CD8-positive, alpha-beta memory T cell (primary cell): ENCODE data around the gene IFFO2. TPM values are rescaled to one million over a fixed set of nuclear protein-coding genes. Genes with fewer than 3 reads are reported as not detected.

Experiments
- CTCF ChIA-PET: fragments of 350-600 bp; sonication (Branson Sonifier 250); formaldehyde crosslinking; loops from one replicate; lab custom pipeline; 2021; ENCODE audit warnings: antibody characterized with exemption; lab: Charles Lee
- POLR2A ChIA-PET: fragments of 350-600 bp; sonication (Branson Sonifier 250); formaldehyde crosslinking; loops from one replicate; lab custom pipeline; 2021; ENCODE audit warnings: antibody characterized with exemption; lab: Charles Lee
- DNase-seq, 5 donors: peaks; one replicate each; pipeline versions ENCODE4 v3.0.0 to v3.0.0-alpha.2; 2020 to 2022; ENCODE audit warnings: mixed read lengths in 1 of 5
- H3K27ac ChIP-seq: one replicate; pipeline ENCODE4 v1.7.0; 2013; ENCODE audit warnings: low read depth, mild to moderate bottlenecking, low read length, moderate library complexity
- H3K27me3 ChIP-seq: 2 replicates; pipeline ENCODE4 v1.7.0; 2013; ENCODE audit warnings: low read length, mild to moderate bottlenecking; ENCODE audit not compliant: insufficient read depth, poor library complexity, severe bottlenecking
- H3K36me3 ChIP-seq: 2 replicates; pipeline ENCODE4 v1.7.0; 2013; ENCODE audit warnings: mild to moderate bottlenecking, low read length, moderate library complexity; ENCODE audit not compliant: insufficient read depth
- H3K4me1 ChIP-seq: 2 replicates; pipeline ENCODE4 v1.7.0; 2013; ENCODE audit warnings: mild to moderate bottlenecking, low read length, moderate library complexity; ENCODE audit not compliant: insufficient read depth
- H3K4me3 ChIP-seq: 2 replicates; pipeline ENCODE4 v1.7.0; 2013; ENCODE audit warnings: mild to moderate bottlenecking, low read length
- H3K9me3 ChIP-seq: 2 replicates; pipeline ENCODE4 v1.7.0; 2013; ENCODE audit warnings: mild to moderate bottlenecking, low read length
- H3K27ac Mint-ChIP-seq, 8 donors: one replicate each; pipeline ENCODE4 v1.8.0; 2020 to 2021; ENCODE audit warnings: mixed read lengths in 8 of 8, mild to moderate bottlenecking in 6 of 8, inconsistent platforms in 3 of 8, moderate library complexity in 3 of 8
- H3K27me3 Mint-ChIP-seq, 2 donors: one replicate each; pipeline ENCODE4 v1.8.0; 2020 to 2021; ENCODE audit warnings: mixed read lengths in 2 of 2, mild to moderate bottlenecking in 1 of 2, moderate library complexity in 1 of 2
- H3K36me3 Mint-ChIP-seq, 3 donors: one replicate each; pipeline ENCODE4 v1.8.0; 2020 to 2021; ENCODE audit warnings: mixed read lengths in 3 of 3, inconsistent platforms in 1 of 3, mild to moderate bottlenecking in 1 of 3
- H3K4me1 Mint-ChIP-seq, 3 donors: one replicate each; pipeline ENCODE4 v1.8.0; 2020 to 2021; ENCODE audit warnings: mixed read lengths in 3 of 3, inconsistent platforms in 1 of 3, mild to moderate bottlenecking in 1 of 3
- H3K4me3 Mint-ChIP-seq, 7 donors: one replicate each; pipeline ENCODE4 v1.8.0; 2020 to 2021; ENCODE audit warnings: mixed read lengths in 7 of 7, mild to moderate bottlenecking in 6 of 7, moderate library complexity in 4 of 7, inconsistent platforms in 2 of 7
- H3K9me3 Mint-ChIP-seq, 5 donors: one replicate each; pipeline ENCODE4 v1.8.0; 2020 to 2022; ENCODE audit warnings: mixed read lengths in 5 of 5, mild to moderate bottlenecking in 3 of 5, moderate library complexity in 2 of 5, inconsistent platforms in 1 of 5
- polyA plus RNA-seq: library from polyadenylated mRNA; unstranded; fragments of 300-500 nt; fragmentation: Illumina TruSeq; gene quantifications from one replicate; pipeline ENCODE4 v1.2.3, GENCODE V29; 2021
- total RNA-seq, 2 experiments: library from RNA; stranded (reverse); gene quantifications; one replicate each; pipeline ENCODE4 v1.2.3, GENCODE V29; 2021

Gene IFFO2
- total and polyA plus RNA-seq, 3 experiments from 2014 or later, result 3.2 to 37.7 (median 33.1) TPM

DNA sequence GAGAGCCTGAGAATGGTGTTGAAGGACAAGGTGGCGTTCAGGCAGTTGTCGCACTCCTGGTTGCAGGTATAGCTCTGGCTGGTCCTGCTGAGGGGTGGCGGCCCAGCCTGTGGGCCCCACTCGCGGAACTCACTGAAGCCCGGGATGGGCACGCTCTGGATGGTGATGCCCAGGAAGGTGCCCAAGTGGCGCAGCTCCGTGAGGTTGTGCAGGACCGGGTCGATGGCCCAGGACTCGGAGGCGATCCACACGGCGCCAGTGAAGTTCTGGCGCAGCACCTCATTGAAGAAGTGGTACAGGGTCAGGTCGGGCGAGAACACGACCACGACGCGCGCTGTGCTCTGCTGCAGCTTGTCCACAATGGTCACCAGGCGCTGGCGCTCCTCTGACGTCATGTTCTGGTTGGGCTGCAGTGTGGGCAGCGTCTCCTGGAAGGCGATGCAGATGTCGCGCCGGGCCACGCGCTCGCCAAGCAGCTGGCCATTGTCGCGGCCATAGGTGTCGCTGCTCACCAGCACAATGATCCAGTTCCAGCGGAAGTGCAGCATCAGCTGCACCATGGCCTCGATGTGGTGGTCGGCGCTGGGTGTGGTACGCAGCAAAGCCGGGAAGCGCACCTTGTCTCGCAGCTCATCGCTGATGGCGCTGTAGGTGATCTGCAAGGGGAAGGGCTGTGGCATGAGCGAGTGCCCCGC is 102.0 kb downstream of the IFFO2 start:
- Mint-ChIP-seq H3K4me3 (no peak overlapping the region), H3K4me1 (no peaks in the 10 kb centered on the region), H3K27ac (no peak overlapping the region), H3K27me3 (peaks cover 7 to 19% of the 10 kb centered on the region in 2 donors), H3K36me3 (no peaks in the 10 kb centered on the region), H3K9me3 (no peaks in the 10 kb centered on the region)
- H3K27ac ChIP-seq, result no peak overlapping the region
- peaks cover 7% of the 10 kb centered on the region for H3K27me3 ChIP-seq
- no peaks in the 10 kb centered on the region for H3K36me3 ChIP-seq
- ChIA-PET CTCF (no interaction called here), POLR2A (no interaction called here)
- no peaks in the 10 kb centered on the region for H3K4me1 ChIP-seq
- no peaks in the 10 kb centered on the region for H3K9me3 ChIP-seq
- DNase-seq, result no peak
- H3K4me3 ChIP-seq, result no peak overlapping the region

Other genes with a start within 250 kb of the IFFO2 start
- not detected for gene TAS1R2, start 97.0 kb downstream of the IFFO2 start, total RNA-seq
- gene TAS1R2, start 97.0 kb downstream of the IFFO2 start, polyA plus RNA-seq, result not detected
- 1 to 10 TPM; 9.3 to 9.5 TPM for gene ALDH4A1, start 54.1 kb downstream of the IFFO2 start, total RNA-seq
- 1.4 TPM for gene ALDH4A1, start 54.1 kb downstream of the IFFO2 start, polyA plus RNA-seq